Mesenchymal stem cell (in vitro differentiated cells and primary cell): ENCODE results near the gene NANOS1. TPM values are rescaled to one million over a fixed set of nuclear protein-coding genes. Genes with fewer than 3 reads are reported as not detected.

Experiments
- DNase-seq: peaks from one replicate; pipeline ENCODE4 v3.0.0-alpha.2; 2013
- H2AFZ ChIP-seq: one replicate; pipeline ENCODE4 v1.6.1; 2013; ENCODE audit warnings: low read depth, mild to moderate bottlenecking, control low read depth, inconsistent platforms, low read length, moderate library complexity
- H2AK5ac ChIP-seq: 2 replicates; pipeline ENCODE4 v1.6.1; 2013; ENCODE audit warnings: low read length, moderate library complexity, mild to moderate bottlenecking, inconsistent platforms; ENCODE audit not compliant: severe bottlenecking
- H2BK120ac ChIP-seq: one replicate; pipeline ENCODE4 v1.6.1; 2013; ENCODE audit warnings: low read depth, mild to moderate bottlenecking, inconsistent platforms, low read length, moderate library complexity
- H2BK12ac ChIP-seq, 2 experiments: one replicate each; pipeline ENCODE4 v1.6.1; 2013; ENCODE audit warnings: inconsistent platforms in 2 of 2, low read length in 2 of 2, mild to moderate bottlenecking in 2 of 2, moderate library complexity in 2 of 2, control low read depth in 1 of 2
- H2BK15ac ChIP-seq: one replicate; pipeline ENCODE4 v1.6.1; 2013; ENCODE audit warnings: mild to moderate bottlenecking, low read depth, inconsistent platforms; ENCODE audit not compliant: poor library complexity, severe bottlenecking
- H2BK5ac ChIP-seq: 2 replicates; pipeline ENCODE4 v1.6.1; 2013; ENCODE audit warnings: low read depth, mild to moderate bottlenecking, low read length, control low read depth, inconsistent platforms; ENCODE audit not compliant: poor library complexity, severe bottlenecking
- H3K14ac ChIP-seq, 2 experiments: one replicate each; pipeline ENCODE4 v1.6.1; 2013; ENCODE audit warnings: inconsistent platforms in 2 of 2, low read length in 2 of 2, control low read depth in 1 of 2, mild to moderate bottlenecking in 1 of 2, moderate library complexity in 1 of 2
- H3K18ac ChIP-seq, 2 experiments: one replicate each; pipeline ENCODE4 v1.6.1; 2013; ENCODE audit warnings: inconsistent platforms in 2 of 2, low read length in 2 of 2, control low read depth in 1 of 2, low read depth in 1 of 2, mild to moderate bottlenecking in 1 of 2
- H3K23ac ChIP-seq, 2 experiments: one replicate each; pipeline ENCODE4 v1.6.1; 2013; ENCODE audit warnings: inconsistent platforms in 2 of 2, low read length in 2 of 2, mild to moderate bottlenecking in 2 of 2, moderate library complexity in 2 of 2, control low read depth in 1 of 2
- H3K27ac ChIP-seq: 2 replicates; pipeline ENCODE4 v1.5.1; 2013; ENCODE audit warnings: mild to moderate bottlenecking, moderate library complexity, low read length, control low read depth, inconsistent platforms; ENCODE audit not compliant: poor library complexity, severe bottlenecking
- H3K27me3 ChIP-seq, 2 experiments: 2 replicates each; pipeline versions ENCODE4 v1.6.1 to v1.7.0; 2013; ENCODE audit warnings: low read length in 2 of 2, mild to moderate bottlenecking in 2 of 2, moderate library complexity in 2 of 2, control low read depth in 1 of 2, inconsistent platforms in 1 of 2; ENCODE audit not compliant: control insufficient read depth in 1 of 2, insufficient read depth in 1 of 2
- H3K36me3 ChIP-seq, 2 experiments: 2 replicates each; pipeline versions ENCODE4 v1.6.1 to v1.7.0; 2013; ENCODE audit warnings: low read length in 2 of 2, control low read depth in 1 of 2, inconsistent platforms in 1 of 2, low read depth in 1 of 2, mild to moderate bottlenecking in 1 of 2; ENCODE audit not compliant: insufficient read depth in 2 of 2, control insufficient read depth in 1 of 2
- H3K4ac ChIP-seq, 2 experiments: one replicate each; pipeline ENCODE4 v1.6.1; 2013; ENCODE audit warnings: inconsistent platforms in 2 of 2, low read length in 2 of 2, mild to moderate bottlenecking in 2 of 2, moderate library complexity in 2 of 2, control low read depth in 1 of 2, low read depth in 1 of 2
- H3K4me1 ChIP-seq: 2 replicates; pipeline ENCODE4 v1.6.1; 2013; ENCODE audit warnings: low read depth, low read length, control low read depth; ENCODE audit not compliant: control insufficient read depth, insufficient read depth
- H3K4me2 ChIP-seq: 2 replicates; pipeline ENCODE4 v1.6.1; 2013; ENCODE audit warnings: low read length, mild to moderate bottlenecking, inconsistent platforms; ENCODE audit not compliant: poor library complexity, severe bottlenecking
- H3K4me3 ChIP-seq, 2 experiments: 2 replicates each; pipeline versions ENCODE4 v1.5.1 to v1.7.0; 2013; ENCODE audit warnings: low read length in 2 of 2, mild to moderate bottlenecking in 2 of 2, control low read depth in 1 of 2, low read depth in 1 of 2; ENCODE audit not compliant: insufficient read depth in 1 of 2
- H3K79me1 ChIP-seq: replicated peaks from 2 replicates; pipeline ENCODE4 v1.6.1; 2013; ENCODE audit warnings: mild to moderate bottlenecking, control low read depth, low read length, inconsistent platforms; ENCODE audit not compliant: poor library complexity, severe bottlenecking
- H3K9ac ChIP-seq: 2 replicates; pipeline ENCODE4 v1.7.0; 2013; ENCODE audit warnings: mild to moderate bottlenecking, low read length, moderate library complexity
- H3K9me3 ChIP-seq: 2 replicates; pipeline ENCODE4 v1.7.0; 2013; ENCODE audit warnings: mild to moderate bottlenecking, low read length; ENCODE audit not compliant: control insufficient read depth
- H4K8ac ChIP-seq: one replicate; pipeline ENCODE4 v1.6.1; 2013; ENCODE audit warnings: inconsistent platforms, mild to moderate bottlenecking, low read length, moderate library complexity
- H4K91ac ChIP-seq: one replicate; pipeline ENCODE4 v1.6.1; 2013; ENCODE audit warnings: mild to moderate bottlenecking, low read length, inconsistent platforms
- WGBS: methylation state at CpG from one replicate; pipeline ENCODE4 v1.1.7; 2013; ENCODE audit warnings: mixed read lengths; 5-methylcytosine and 5-hydroxymethylcytosine counted together
- polyA plus RNA-seq, 2 experiments: library from polyadenylated mRNA; stranded (reverse); fragments of 200-250 nt; gene quantifications; one replicate each; pipeline ENCODE4 v1.2.3, GENCODE V29; 2013

Gene NANOS1, protein sequence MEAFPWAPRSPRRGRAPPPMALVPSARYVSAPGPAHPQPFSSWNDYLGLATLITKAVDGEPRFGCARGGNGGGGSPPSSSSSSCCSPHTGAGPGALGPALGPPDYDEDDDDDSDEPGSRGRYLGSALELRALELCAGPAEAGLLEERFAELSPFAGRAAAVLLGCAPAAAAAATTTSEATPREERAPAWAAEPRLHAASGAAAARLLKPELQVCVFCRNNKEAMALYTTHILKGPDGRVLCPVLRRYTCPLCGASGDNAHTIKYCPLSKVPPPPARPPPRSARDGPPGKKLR
- 0.83 TPM for polyA plus RNA-seq (2013, experiment 1 of 2)
- 0.82 TPM for polyA plus RNA-seq (2013, experiment 2 of 2)

DNA sequence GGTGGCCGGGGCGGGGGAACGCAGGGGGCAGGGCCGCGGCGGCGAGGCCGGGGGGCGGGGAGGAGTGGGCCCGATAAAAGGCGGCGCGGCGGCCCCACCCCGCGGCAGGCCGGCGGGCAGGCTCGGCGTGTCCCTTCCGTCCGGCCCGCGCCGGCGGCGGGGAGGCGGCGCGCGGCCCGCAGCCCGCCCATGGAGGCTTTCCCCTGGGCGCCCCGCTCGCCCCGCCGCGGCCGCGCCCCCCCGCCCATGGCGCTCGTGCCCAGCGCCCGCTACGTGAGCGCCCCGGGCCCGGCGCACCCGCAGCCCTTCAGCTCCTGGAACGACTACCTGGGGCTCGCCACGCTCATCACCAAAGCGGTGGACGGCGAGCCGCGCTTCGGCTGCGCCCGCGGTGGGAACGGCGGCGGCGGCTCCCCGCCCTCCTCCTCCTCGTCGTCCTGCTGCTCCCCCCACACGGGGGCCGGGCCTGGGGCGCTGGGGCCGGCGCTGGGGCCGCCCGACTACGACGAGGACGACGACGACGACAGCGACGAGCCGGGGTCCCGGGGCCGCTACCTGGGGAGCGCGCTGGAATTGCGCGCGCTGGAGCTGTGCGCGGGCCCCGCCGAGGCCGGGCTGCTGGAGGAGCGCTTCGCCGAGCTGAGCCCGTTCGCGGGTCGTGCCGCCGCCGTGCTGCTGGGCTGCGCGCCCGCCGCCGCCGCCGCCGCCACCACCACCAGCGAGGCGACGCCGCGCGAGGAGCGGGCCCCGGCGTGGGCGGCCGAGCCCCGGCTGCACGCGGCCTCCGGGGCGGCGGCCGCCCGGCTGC, at the start of gene NANOS1:
Gene NANOS1 (plus strand): TSS at position 102 of the 808 bp plus-strand sequence. CDS start 88 bp downstream, at position 190.
- H3K27me3 ChIP-seq, result no peaks in the 10 kb centered on the region
- no peak within 1 kb of the TSS for H2BK15ac ChIP-seq
- peak within 1 kb of the TSS; percentile 60 for H3K9ac ChIP-seq
- H2BK120ac ChIP-seq, result no peak within 1 kb of the TSS
- peak within 1 kb of the TSS; percentile 95 for H3K4me2 ChIP-seq
- peak within 1 kb of the TSS in 1 of 2 experiments; percentile 60 for H2BK12ac ChIP-seq
- no peak within 1 kb of the TSS for H2BK5ac ChIP-seq
- peak within 1 kb of the TSS in 1 of 2 experiments; percentile 68 for H3K14ac ChIP-seq
- no peaks in the 10 kb centered on the region for H3K9me3 ChIP-seq
- peak within 1 kb of the TSS; percentile 27 for H4K91ac ChIP-seq
- no peak for DNase-seq
- no peak within 1 kb of the TSS for H3K4ac ChIP-seq
- H3K4me1 ChIP-seq, result peaks cover 33% of the 10 kb centered on the region
- H4K8ac ChIP-seq, result peak within 1 kb of the TSS; percentile 75
- H3K79me1 ChIP-seq, result peaks cover 5% of the 10 kb centered on the region
- 0% methylated on average over 46 of the region's 136 CpGs for WGBS
- no peak within 1 kb of the TSS for H2AFZ ChIP-seq
- peak within 1 kb of the TSS; percentile 43 to 61 for H3K18ac ChIP-seq
- peak within 1 kb of the TSS; percentile 68 to 70 for H3K4me3 ChIP-seq
- no peak within 1 kb of the TSS for H2AK5ac ChIP-seq
- H3K23ac ChIP-seq, result no peak within 1 kb of the TSS
- peaks cover 9 to 38% of the 10 kb centered on the region in 2 experiments for H3K36me3 ChIP-seq
- peak within 1 kb of the TSS; percentile 23 for H3K27ac ChIP-seq

DNA sequence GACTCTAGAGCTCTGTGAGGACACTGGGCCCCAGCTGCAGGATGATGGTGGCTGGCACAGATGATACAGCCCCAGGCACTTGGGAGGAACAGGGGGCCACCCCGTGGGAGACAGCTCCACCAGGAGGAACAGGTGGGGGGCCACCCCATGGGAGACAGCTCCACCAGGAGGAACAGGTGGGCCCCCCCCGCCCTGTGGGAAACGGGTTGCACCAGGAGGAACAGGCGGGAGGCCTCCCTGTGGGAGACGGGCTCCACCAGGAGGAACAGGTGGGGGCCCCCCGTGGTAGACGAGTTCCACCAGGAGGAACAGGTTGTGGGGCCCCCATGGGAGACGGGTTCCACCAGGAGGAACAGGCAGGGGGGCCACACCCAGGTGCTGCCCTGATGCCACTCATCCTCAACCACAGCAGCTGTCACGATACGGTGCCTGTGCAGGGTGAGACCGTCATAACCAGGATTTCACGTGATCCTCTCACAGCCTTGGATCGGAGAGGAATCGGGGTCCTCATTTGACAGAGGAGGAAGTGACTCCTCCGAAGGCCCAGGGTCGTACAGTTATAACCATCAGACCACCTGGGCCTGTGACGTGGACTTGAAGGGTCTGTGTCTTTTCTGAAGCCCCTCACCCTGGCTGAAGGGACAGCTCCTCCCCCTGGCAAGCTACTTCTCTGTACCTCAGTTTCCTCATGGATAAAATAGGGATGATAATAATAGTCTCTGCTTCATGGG, 49.2 kb upstream of the NANOS1 start:
- Histone ChIP-seq H2AK5ac (no peak overlapping the region), H3K23ac (no peak overlapping the region), H3K27me3 (peaks cover 6 to 26% of the 10 kb centered on the region in 2 experiments), H3K4me3 (no peak overlapping the region), H3K18ac (no peak overlapping the region), H3K27ac (no peak overlapping the region), H2BK5ac (no peak overlapping the region), H3K4me2 (no peak overlapping the region), H4K91ac (no peak overlapping the region), H3K4me1 (peaks cover 2% of the 10 kb centered on the region), H3K79me1 (no peaks in the 10 kb centered on the region), H3K36me3 (no peaks in the 10 kb centered on the region), H2BK120ac (no peak overlapping the region), H3K9me3 (peaks cover 11% of the 10 kb centered on the region), H2AFZ (no peak overlapping the region), H3K9ac (no peak overlapping the region), H3K14ac (no peak overlapping the region), H3K4ac (no peak overlapping the region), H2BK15ac (no peak overlapping the region), H4K8ac (no peak overlapping the region), H2BK12ac (no peak overlapping the region)
- DNase-seq, result no peak
- WGBS, result 95% methylated on average over 17 of the region's 17 CpGs

DNA sequence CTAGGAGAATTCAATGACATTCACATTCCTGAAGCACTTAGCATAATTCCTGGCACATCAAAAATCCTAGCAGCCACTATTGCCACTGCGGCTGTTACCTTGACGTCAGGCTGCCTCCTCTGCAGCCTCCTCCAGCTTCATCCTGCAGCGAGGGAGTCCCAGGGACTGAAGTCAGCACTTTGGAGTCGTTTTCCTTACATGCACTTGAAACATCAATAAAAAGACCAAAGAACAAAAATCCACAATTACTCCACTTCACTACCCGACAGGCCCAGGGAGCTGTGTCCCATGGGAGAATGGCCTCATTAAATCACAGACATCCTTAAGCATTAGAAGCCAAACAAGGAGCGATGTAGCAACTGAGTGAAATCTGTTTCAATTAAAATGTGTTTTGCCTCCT, 48.6 kb upstream of the NANOS1 start:
- no peak overlapping the region for H3K18ac ChIP-seq
- peaks cover 6 to 26% of the 10 kb centered on the region in 2 experiments for H3K27me3 ChIP-seq
- peaks cover 17% of the 10 kb centered on the region for H3K9me3 ChIP-seq
- H2AK5ac ChIP-seq, result no peak overlapping the region
- H3K23ac ChIP-seq, result no peak overlapping the region
- no peak overlapping the region for H4K91ac ChIP-seq
- peak; percentile 10 for DNase-seq
- no peak overlapping the region for H2BK12ac ChIP-seq
- H2BK5ac ChIP-seq, result no peak overlapping the region
- no peak overlapping the region for H3K4me2 ChIP-seq
- no peak overlapping the region for H2BK120ac ChIP-seq
- no peak overlapping the region for H3K4me3 ChIP-seq
- no peaks in the 10 kb centered on the region for H3K36me3 ChIP-seq
- WGBS, result 48% methylated on average over 6 of the region's 6 CpGs
- H2AFZ ChIP-seq, result no peak overlapping the region
- H4K8ac ChIP-seq, result no peak overlapping the region
- H3K27ac ChIP-seq, result no peak overlapping the region
- no peak overlapping the region for H3K9ac ChIP-seq
- H2BK15ac ChIP-seq, result no peak overlapping the region
- H3K4ac ChIP-seq, result no peak overlapping the region
- H3K79me1 ChIP-seq, result no peaks in the 10 kb centered on the region
- no peak overlapping the region for H3K14ac ChIP-seq
- H3K4me1 ChIP-seq, result peaks cover 2% of the 10 kb centered on the region
